HG02763 (cell line): Measurements from ENCODE around the gene VSTM2B.

Experiments used
- ATAC-seq: cut with Tn5 transposase; IDR thresholded peaks from one replicate; pipeline ENCODE4 v1.9.1; 2021; ENCODE audit warnings: mild to moderate bottlenecking, moderate library complexity; ENCODE audit not compliant: unreplicated experiment

The VSTM2B gene

DNA sequence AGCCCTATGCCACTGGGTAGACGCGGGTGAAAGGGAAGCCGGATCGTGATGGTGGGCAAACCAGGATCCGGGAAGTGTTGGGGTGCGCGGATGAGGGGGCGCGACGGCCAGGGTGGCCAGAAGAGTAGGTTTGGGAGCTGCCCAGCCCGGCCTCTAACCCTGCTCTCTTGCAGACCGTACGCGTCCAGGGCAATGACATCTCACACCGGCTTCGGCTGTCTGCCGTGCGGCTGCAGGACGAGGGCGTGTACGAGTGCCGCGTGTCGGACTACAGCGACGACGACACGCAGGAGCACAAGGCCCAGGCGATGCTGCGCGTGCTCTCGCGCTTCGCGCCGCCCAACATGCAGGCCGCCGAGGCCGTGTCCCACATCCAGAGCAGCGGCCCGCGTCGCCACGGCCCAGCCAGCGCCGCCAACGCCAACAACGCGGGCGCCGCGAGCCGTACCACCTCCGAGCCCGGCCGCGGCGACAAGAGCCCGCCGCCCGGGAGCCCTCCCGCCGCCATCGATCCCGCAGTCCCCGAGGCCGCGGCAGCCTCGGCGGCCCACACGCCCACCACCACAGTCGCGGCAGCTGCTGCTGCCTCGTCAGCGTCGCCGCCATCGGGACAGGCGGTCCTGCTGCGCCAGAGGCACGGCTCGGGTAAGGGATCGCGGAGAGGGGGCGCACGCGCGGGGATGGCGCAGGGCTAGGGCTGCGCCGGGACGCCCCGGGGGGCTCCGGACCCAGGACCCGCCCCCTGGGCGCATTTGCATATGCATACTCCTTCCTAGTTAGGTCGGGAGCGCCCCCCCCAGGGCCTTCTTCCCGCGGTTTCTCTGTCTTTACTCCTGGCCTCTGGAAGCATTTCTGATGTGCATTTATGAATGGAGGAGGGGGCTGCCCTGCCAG, 4.1 kb downstream of the VSTM2B start:
- ATAC-seq, result no peak

DNA sequence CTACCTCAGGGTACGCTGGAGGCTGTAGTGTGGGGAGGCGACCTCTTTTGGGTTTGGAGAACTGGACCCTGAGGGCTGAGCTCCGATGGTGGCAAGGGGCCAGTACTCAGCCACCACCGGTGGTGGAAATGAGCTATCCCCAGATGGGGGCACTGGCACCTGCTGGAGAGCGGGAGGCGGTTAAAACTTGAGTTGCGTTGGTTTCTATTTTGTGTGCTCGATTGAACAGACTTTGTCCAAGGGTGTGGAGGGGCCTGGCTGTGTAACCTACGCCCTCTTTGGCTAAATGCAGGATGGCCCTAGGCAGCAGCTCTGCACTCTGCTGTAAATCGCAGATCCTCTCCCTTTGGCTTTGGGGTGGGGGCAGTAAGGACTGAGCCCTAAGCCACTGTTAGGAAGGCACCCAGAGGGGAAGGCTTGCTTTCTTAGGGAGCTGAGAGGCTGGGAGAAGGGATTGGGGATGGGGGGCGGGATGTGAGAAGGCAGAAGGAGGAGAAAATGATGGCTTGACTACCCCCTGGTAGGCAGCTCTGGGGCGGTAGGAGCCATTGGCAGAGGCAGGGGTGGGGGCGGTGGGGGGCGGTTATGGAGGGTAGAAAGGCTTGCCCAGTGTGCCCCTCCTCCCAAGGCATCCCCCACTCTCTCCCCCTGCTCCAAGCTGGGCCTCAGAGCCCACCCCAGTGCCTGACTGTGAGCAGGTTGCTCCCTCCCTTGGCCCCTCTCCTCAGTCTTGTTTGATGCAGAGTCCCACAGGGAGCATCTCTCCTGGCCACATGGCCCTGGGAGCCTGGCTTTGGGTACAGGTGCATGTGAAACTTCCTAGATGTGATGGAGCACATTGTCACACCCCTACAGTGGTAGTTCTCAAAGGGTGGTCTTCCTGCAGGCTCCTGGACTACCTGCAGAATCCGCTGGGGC, 5.0 kb downstream of the VSTM2B start:
- no peak for ATAC-seq

DNA sequence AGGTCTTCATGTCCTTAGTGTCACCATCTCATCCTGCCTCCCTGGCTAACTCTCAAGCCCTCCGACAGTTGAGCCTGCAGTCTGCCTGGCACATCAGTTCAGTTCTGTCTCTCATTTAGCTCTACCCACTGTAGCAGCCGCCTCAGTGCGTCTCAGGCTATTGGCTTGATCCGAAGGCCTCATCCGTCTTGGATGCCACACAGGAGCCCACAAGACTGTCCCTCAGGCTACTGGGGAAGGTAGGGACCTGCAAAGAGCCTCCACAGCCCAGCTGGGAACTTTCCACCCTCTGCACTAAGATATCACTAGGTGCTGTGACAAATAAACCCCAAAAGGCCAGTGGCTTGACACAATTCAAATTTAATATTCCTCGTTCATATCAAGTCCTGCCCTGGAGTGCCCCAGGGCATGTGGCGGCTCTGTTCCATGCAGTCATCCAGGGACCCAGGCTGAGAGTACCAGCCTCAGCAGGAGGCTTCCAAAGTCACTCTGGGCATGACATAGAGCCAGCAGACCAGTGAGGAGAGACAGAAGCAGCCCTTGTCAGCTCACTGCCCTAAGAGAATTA, 5.7 kb downstream of the VSTM2B start:
- no peak for ATAC-seq

DNA sequence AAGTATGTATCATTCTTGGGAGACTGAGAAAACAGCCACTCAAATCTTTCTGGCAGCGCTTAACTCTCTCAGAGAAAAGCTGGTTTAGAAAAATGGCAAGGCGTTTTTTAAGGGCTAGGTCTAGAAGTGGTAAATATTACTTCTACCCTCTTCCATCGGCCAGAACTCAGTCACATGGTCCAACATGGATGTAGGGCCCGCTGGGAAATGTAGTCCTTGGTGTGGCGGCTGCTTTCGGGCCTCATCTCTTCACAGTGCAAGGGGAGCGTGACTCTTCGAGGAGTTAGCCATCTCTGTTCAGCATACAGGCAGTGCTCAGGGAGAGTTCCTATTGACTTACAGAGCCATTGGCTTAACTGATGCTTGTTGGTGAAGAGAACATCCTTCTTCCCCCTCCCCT, 6.3 kb downstream of the VSTM2B start:
- no peak for ATAC-seq

DNA sequence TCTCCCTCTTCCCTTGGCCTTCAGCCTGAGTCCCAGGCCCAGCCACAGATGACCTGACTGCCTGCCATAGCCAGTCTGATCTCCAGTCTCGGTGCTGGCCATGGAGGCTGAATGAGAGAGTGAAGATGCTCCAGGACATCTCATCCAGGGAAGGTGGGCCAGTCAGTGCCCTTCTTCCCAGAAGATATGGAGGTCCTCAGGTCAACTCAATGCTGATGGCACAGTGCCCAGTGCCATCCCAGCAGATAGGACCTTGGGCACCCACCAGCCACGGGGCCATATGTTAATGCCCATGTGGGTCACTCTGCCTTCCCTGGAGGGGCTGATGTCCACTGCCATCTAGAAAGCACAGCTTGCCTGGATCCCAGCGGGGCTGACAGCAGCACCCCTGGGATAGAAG, 7.2 kb downstream of the VSTM2B start:
- no peak for ATAC-seq

DNA sequence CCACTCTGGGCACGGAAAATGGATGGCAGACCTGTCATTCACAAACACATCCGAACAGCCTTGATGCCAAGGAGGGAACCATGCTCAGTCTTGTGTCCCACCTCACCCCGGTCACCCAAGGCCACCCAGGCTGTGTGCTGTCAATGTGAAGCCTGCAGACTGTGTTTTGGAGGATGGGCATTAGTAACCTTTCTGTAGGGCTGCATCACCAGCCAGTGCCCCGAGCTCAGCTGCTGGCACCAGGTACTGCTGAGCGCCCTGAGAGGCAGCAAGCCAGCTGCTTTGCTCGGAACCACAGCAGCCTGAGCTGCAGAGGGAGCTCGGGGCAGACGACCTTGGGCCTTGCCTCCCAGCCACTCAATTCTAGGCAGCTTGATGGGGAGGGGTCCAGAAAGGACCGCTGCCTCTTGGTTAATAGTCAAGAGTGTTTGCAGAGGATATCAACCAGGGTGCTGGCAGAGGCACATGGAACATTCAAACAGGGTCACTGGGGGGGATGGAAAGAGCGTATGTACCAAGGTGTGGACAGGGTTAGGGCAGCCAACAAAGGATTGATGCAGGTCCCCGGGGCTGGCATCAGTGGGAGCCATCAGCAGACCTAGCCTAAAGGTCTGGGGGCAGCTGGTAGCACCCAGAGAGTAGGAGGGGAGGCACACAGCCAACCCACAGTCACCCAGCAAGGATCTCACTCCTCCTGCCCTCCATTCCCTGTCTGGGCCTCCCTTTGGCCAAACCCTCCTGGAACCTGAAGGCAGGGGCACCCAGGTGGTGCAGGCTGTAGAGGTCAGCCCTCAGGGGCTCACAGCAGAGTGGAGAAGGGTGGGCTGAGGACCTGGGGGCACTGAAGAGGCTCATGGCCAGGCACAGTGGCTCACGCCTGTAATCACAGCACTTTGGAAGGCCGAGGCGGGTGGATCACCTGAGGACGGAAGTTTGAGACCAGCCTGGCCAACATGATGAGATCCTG, 8.1 kb downstream of the VSTM2B start:
- ATAC-seq, result no peak

DNA sequence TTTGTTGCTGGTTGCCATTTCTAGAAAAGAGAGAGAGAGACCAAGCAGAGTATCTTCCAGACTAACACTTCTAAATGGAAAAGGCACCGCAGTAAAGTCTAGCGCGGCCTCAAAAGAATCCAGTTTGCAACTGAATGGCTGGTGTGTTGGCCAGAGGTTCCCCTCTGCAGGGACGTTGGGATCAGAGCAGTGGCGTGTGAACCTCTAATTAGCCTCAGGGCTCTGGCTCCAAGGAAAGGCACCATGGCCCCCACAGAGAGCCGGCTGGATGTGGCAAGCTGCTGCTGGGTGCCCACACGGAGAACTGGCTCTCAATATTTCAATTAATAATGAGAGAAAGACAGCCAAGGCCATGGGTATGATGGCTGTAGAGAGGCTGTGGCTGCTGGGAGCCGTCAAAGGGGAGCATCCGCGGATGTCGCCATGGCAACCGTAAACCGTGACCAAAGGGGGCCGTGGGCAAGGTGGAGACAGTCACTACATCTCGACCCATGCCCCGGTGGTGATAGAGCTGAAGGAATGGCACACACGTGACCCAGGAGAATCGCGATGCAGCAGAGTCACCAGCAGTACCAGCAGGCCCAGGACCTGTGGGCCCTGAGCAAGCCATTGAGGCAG, 9.5 kb downstream of the VSTM2B start:
- no peak for ATAC-seq

GRCh38 chr19:29535984-29536508, 10.3 kb downstream of the VSTM2B start:
- no peak for ATAC-seq

GRCh38 chr19:29537181-29537580, 11.4 kb downstream of the VSTM2B start:
- ATAC-seq, result no peak

- no peak for ATAC-seq
These were observed 11.8 kb downstream of the VSTM2B start for GRCh38 chr19:29537601-29538000.

- ATAC-seq, result no peak
These were observed 12.4 kb downstream of the VSTM2B start for GRCh38 chr19:29538146-29538545.

- no peak for ATAC-seq
These were observed 12.9 kb downstream of the VSTM2B start for GRCh38 chr19:29538651-29539050.

GRCh38 chr19:29539131-29539530, 13.3 kb downstream of the VSTM2B start:
- no peak for ATAC-seq

- no peak for ATAC-seq
These were observed 13.9 kb downstream of the VSTM2B start for GRCh38 chr19:29539670-29540069.

DNA sequence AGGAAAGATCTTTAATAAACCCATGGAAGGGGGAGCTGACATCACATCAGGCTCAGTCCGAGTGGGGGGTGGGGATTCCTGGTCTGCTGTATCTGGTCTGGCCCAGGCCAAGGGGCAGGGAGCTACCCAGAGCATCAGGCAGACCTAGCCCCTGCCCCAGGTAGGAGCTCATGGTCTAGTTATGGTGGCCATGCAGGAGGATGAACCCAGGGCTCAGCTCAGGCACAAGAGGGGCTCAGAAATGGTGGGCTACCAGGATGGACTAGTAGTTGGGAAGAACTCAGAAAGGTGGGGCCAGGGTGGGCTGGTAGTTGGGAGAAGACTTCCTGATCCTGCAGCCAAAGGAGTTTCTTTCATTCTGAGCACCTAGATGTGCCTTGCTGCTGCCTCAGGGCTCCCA, 14.3 kb downstream of the VSTM2B start:
- no peak for ATAC-seq

- ATAC-seq, result no peak
These were observed 15.9 kb downstream of the VSTM2B start for GRCh38 chr19:29541473-29542253.

DNA sequence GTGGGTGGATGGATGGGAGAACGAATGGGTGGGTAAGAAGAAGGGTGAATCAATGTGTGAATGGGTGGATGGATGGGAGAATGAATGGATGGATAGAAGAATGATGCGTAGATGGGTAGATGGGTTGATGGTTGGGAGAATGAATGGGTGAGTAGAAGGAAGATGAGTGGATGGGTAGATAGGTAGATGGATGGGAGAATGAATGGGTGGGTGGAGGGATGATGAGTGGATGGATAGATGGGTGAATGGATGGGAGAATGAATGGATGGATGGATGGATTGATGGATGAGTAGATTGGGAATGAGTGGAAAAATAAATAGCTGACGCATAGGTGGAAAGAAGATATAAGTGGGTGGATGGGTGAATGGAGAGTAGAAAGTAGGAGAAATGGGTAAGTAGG, 16.5 kb downstream of the VSTM2B start:
- no peak for ATAC-seq

- no peak for ATAC-seq
These were observed 17.0 kb downstream of the VSTM2B start for GRCh38 chr19:29542776-29543175.

GRCh38 chr19:29543381-29543780, 17.6 kb downstream of the VSTM2B start:
- ATAC-seq, result no peak
